B cell (primary cell): ENCODE measurements around the gene SNX11. TPM values are rescaled to one million over a fixed set of nuclear protein-coding genes. Genes with fewer than 3 reads are reported as not detected.

Source experiments
- ATAC-seq: fragments of 200-7000 bp; cut with Tn5 transposase; one replicate; pipeline ENCODE4 v1.10.0; 2021; ENCODE audit warnings: low read depth, mild to moderate bottlenecking, moderate number of reproducible peaks, moderate library complexity
- CTCF ChIA-PET: fragments of 350-600 bp; sonication (Branson Sonifier 250); formaldehyde crosslinking; loops from one replicate; lab custom pipeline; 2021; ENCODE audit warnings: antibody characterized with exemption, inconsistent platforms; lab: Charles Lee
- POLR2A ChIA-PET: fragments of 350-600 bp; sonication (Branson Sonifier 250); formaldehyde crosslinking; loops from one replicate; lab custom pipeline; 2021; ENCODE audit warnings: antibody characterized with exemption; lab: Charles Lee
- DNase-seq: peaks from one replicate; pipeline ENCODE4 v3.0.0; 2013
- H2AFZ ChIP-seq: 2 replicates; pipeline ENCODE4 v1.6.1; 2012; ENCODE audit warnings: mild to moderate bottlenecking, low read depth, low read length; ENCODE audit not compliant: insufficient read depth, poor library complexity, severe bottlenecking
- H3K27ac ChIP-seq, 2 donors: 1 replicate in 1 of 2; 2 replicates in 1 of 2; pipeline ENCODE4 v1.5.1; 2012 to 2013; ENCODE audit warnings: low read length in 2 of 2, mild to moderate bottlenecking in 2 of 2, moderate library complexity in 1 of 2
- H3K27me3 ChIP-seq, 4 experiments: fragments of 200-600 bp in 1 of 4; sonication (generic) in 1 of 4; replicated peaks in 1 of 4; 1 replicate in 2 of 4; 2 replicates in 2 of 4; pipeline versions ENCODE4 v1.6.1 to v1.7.0; 2013 to 2016; ENCODE audit warnings: low read length in 3 of 4, mild to moderate bottlenecking in 2 of 4, mixed read lengths in 1 of 4, moderate library complexity in 1 of 4; ENCODE audit not compliant: insufficient read depth in 4 of 4, control insufficient read depth in 3 of 4; ENCODE audit errors: control extremely low read depth in 1 of 4
- H3K36me3 ChIP-seq, 2 experiments: replicated peaks in 1 of 2; 1 replicate in 1 of 2; 2 replicates in 1 of 2; pipeline versions ENCODE4 v1.6.1 to v1.7.1; 2013; ENCODE audit warnings: low read length in 1 of 2; ENCODE audit not compliant: insufficient read depth in 2 of 2, control insufficient read depth in 1 of 2; ENCODE audit errors: control extremely low read depth in 1 of 2, extremely low read depth in 1 of 2
- H3K4me1 ChIP-seq, 2 donors: fragments of 200-600 bp in 1 of 2; sonication (generic) in 1 of 2; 1 replicate in 1 of 2; 2 replicates in 1 of 2; pipeline versions ENCODE4 v1.5.1 to v1.6.1; 2013 to 2017; ENCODE audit warnings: low read length in 2 of 2; ENCODE audit not compliant: control insufficient read depth in 2 of 2, insufficient read depth in 2 of 2
- H3K4me2 ChIP-seq: replicated peaks from 2 replicates; pipeline ENCODE3; 2012; ENCODE audit warnings: mild to moderate bottlenecking, low read depth, low read length; ENCODE audit not compliant: poor library complexity, severe bottlenecking
- H3K4me3 ChIP-seq, 5 experiments: fragments of 200-600 bp in 1 of 5; sonication (generic) in 1 of 5; 1 replicate in 3 of 5; 2 replicates in 2 of 5; pipeline versions ENCODE4 v1.5.1 to v1.7.0; 2011 to 2016; ENCODE audit warnings: low read length in 4 of 5, mild to moderate bottlenecking in 4 of 5, low read depth in 2 of 5, control low read depth in 1 of 5, moderate library complexity in 1 of 5; ENCODE audit not compliant: insufficient read depth in 1 of 5; ENCODE audit errors: control extremely low read depth in 1 of 5, extremely low read depth in 1 of 5
- H3K79me2 ChIP-seq: fragments of 200-600 bp; sonication (generic); one replicate; pipeline ENCODE4 v1.6.0; 2016; ENCODE audit warnings: low read length; ENCODE audit not compliant: control insufficient read depth, insufficient read depth
- H3K9ac ChIP-seq: fragments of 200-600 bp; sonication (generic); 2 replicates; pipeline ENCODE4 v1.6.1; 2017; ENCODE audit warnings: mild to moderate bottlenecking, low read length, moderate library complexity
- H3K9me3 ChIP-seq, 3 donors: one replicate each; pipeline versions ENCODE4 v1.6.1 to v1.7.1; 2013; ENCODE audit warnings: low read length in 2 of 3; ENCODE audit not compliant: control insufficient read depth in 2 of 3, insufficient read depth in 1 of 3; ENCODE audit errors: control extremely low read depth in 1 of 3
- H4K20me1 ChIP-seq: 2 replicates; pipeline ENCODE4 v1.6.0; 2012; ENCODE audit warnings: mild to moderate bottlenecking, low read length; ENCODE audit not compliant: insufficient read depth, control insufficient read depth, poor library complexity, severe bottlenecking
- H3K27ac Mint-ChIP-seq: one replicate; pipeline ENCODE4 v1.8.0; 2021; ENCODE audit warnings: mixed read lengths
- H3K27me3 Mint-ChIP-seq: one replicate; pipeline ENCODE4 v1.8.0; 2021; ENCODE audit warnings: mixed read lengths
- H3K4me1 Mint-ChIP-seq: one replicate; pipeline ENCODE4 v1.8.0; 2021; ENCODE audit warnings: mixed read lengths
- H3K4me3 Mint-ChIP-seq: one replicate; pipeline ENCODE4 v1.8.0; 2021; ENCODE audit warnings: mixed read lengths
- H3K9me3 Mint-ChIP-seq: one replicate; pipeline ENCODE4 v1.8.0; 2022; ENCODE audit warnings: mixed read lengths; ENCODE audit not compliant: insufficient read depth
- CTCF ChIP-seq: fragments of 200-600 bp; IDR thresholded peaks from one replicate; pipeline ENCODE4 v1.8.0; 2022; ENCODE audit warnings: antibody characterized with exemption, mild to moderate bottlenecking
- EZH2 ChIP-seq: IDR thresholded peaks from 2 replicates; pipeline ENCODE4 v1.6.1; 2012; ENCODE audit warnings: borderline replicate concordance, low read depth, mild to moderate bottlenecking, moderate library complexity, low read length; ENCODE audit not compliant: insufficient read depth, poor library complexity, severe bottlenecking
- WGBS: methylation state at CpG from one replicate; pipeline ENCODE4 v1.1.5; 2013; ENCODE audit warnings: missing lambda C conversion rate; ENCODE audit not compliant: insufficient coverage; 5-methylcytosine and 5-hydroxymethylcytosine counted together
- intact Hi-C: fragments of 100-400 bp; cut with micrococcal nuclease; formaldehyde crosslinking; loops from one replicate; pipeline ENCODE4 v1.10.0; 2022
- polyA plus RNA-seq: library from polyadenylated mRNA; depleted of rRNA; stranded (reverse); fragments of >200 nt; gene quantifications from 2 replicates; pipeline ENCODE4 v1.2.3, GENCODE V29; 2012
- total RNA-seq, 2 donors: library from RNA; stranded (reverse); fragments of 120-200 nt in 1 of 2; gene quantifications; 1 replicate in 1 of 2; 2 replicates in 1 of 2; pipeline versions ENCODE4 v1.2.3 to v1.2.4, GENCODE V29; 2013 to 2022

SNX11 gene
- total and polyA plus RNA-seq, 2 donors (not counting 1 experiment from before 2014, with no cell fraction given): 25.6 to 42.0 TPM

GRCh38 chr17:48102043-48102750, 5.4 kb upstream of the SNX11 start:
- no peak for TF ChIP-seq CTCF
- TF ChIP-seq EZH2: no peak
- DNase-seq (peak; percentile 53), ATAC-seq (no peak)
- Histone ChIP-seq H3K27ac (no peak overlapping the region), H3K9ac (no peak overlapping the region), H2AFZ (no peak overlapping the region), H4K20me1 (peaks cover 14% of the 10 kb centered on the region), H3K36me3 (no peaks in the 10 kb centered on the region), H3K4me2 (peak overlapping the region; percentile 84), H3K79me2 (peaks cover 40% of the 10 kb centered on the region), H3K4me1 (peaks cover 24 to 38% of the 10 kb centered on the region in 2 donors), H3K9me3 (peaks cover 0 to 4% (median 4%) of the 10 kb centered on the region in 3 donors), H3K27me3 (no peaks in the 10 kb centered on the region), H3K4me3 (peak overlapping the region in 3 of 5 experiments; percentile 68 to 85 (median 77))
- ChIA-PET POLR2A (interaction anchor here (2.2 kb wide), 1 partner anchor 9 kb away, joined by 8 read pairs; no protein-coding TSS in a partner anchor), CTCF (interaction anchor here (0.9 to 2.9 kb wide), 6 partner anchors 9 to 77 kb away, joined by 3 to 13 read pairs (median 4); no protein-coding TSS in a partner anchor)
- Mint-ChIP-seq H3K27ac (peak overlapping the region; percentile 69), H3K27me3 (no peaks in the 10 kb centered on the region), H3K9me3 (no peaks in the 10 kb centered on the region), H3K4me3 (peak overlapping the region; percentile 91), H3K4me1 (peaks cover 45% of the 10 kb centered on the region)
- intact Hi-C loops: loop anchor here (10.0 kb wide), 2 partner anchors 803 to 1093 kb away; partner anchors contain the start of gene UBE2Z
- WGBS: 7% methylated on average over 2 of the region's 19 CpGs
